ENCODE data around the gene CENPVL3.
"Not testable (repeated sequence)": the region's sequence is repeated elsewhere in the genome, so short reads cannot be mapped to it uniquely, and the experiment has no call there.

CENPVL3 gene

DNA sequence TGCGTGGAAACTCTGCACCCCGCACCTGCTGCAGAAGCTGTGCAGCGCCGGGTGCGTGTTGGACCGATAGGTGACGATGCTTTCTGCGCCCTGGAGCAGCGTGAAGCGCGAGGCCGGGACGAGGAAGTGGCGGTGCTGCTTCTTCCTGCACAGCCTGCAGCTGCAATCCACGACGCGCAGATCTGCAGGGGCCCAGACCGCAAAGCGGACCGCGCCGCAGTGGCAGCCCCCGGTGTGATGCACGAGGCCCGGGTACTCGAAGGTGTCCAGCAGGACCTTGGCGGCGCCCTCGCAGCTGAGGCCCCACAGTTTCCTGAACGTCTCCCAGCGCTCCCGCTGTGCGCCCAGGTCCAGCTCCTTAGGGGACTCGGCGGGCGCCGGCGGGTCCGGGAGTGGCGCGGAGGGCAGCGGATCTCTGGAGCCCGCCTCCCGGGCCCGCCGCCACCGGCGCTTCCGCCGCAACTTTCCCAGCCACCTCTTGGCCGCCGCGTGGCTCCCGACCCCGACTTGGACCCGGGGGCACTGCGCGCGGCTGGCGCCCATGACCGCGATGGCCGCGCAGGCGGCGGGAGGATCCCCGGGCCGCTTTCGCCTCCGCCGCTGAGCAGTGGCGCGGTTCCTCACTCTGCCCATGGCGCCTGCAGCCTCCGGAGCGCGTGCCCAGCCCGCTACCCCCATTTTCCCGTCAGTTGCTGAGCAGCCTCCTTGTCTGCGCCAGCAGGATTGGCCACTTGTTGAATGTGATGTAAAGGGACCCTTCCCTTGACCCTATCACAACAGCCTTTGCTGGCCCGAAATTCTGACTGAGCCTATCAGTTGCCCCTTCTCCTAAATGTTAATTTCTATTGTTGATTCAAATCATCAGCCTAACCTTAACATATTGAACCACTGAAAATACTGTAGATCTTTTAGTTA lies at the start of gene CENPVL3:
CENPVL3 (minus strand) TSS at position 672 of the 915 bp plus-strand sequence; CDS start at position 633, 39 bp downstream.
- DNase-seq (ENCODE audit: low spot score): not testable (repeated sequence)

DNA sequence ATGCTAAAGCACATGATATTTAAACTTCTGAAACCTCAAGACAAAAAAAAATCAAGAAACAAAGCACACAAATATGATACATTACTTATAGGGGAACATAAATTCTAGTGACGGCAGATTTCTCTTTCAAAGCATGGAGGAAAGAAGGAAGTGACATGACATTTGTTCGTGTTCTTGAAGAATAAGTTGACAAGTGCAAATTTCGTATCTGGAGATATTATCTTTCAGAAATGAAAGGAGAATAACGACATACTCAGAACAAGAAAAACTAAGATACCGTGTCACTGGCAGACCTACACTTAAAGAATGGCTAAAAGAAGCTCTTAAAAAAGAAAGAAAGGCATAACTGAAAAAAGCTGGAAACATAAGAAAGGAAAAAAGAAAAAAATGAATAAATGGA lies 47.3 kb upstream of the CENPVL3 start:
- DNase-seq (ENCODE audit: low spot score): no peak

DNA sequence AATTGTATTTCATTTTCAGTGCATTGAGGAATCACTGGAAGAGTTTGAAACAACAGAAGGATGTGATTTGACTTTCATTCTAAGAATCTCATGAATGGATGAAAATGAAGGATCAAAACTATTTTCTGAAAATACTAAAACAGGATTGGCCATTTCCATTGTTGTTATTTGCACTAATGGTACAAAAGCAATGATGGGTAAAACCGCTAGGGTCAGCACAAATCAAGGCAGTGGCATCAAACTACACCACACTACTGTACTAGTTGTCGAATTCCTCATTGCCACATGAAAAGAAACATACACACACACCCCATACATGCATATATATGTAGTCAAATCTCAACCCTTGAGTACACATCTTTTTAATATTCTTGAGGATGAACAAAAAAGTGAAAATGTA lies 24.7 kb upstream of the CENPVL3 start:
- DNase-seq (ENCODE audit: low spot score): no peak

DNA sequence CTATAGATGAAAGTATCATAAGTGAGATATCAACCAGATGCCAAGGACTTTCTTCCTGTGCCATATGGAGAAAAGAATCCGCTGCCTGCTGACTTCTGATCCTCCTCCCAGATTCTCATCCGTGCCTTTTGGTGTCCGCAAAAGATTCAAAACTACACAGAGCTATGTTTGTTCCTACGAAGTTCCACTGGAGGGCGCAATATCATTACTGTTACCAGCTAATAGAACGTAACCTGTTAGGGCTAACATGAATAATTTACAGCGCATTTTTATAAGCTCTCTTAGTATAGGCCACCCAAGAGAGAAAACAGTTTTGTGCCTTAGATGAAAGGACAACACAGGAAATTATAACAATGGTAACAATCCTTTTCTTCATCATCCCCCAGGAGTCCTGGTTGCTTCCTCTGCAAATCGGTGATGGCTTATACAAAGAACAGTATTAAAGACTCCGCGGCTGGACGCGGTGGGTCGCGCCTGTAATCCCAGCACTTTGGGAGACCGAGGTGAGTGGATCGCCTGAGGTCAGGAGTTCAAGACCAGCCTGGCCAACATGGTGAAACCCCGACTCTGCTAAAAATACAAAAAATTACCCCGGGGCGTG lies 22.8 kb upstream of the CENPVL3 start:
- no peak for DNase-seq (ENCODE audit: low spot score)

DNA sequence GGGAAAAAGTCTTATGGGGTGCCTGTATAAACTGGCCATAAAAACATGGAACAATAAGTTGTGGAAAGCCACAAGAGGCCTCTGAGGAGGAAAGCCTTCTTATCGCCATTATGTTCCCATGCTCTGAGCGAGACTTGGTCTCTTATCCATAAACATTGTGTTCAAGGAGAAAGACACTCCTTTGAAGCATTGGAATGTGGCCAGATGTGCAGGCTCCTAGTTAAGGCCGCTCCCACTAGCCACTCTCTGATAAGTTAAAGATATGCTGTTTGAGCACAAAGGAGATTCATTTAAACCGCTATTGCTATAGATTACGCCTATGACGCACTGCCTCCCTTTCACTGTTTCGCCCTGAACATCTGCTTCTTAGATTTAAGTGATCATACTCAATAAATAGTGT lies 17.8 kb upstream of the CENPVL3 start:
- DNase-seq (ENCODE audit: low spot score): not testable (repeated sequence)

DNA sequence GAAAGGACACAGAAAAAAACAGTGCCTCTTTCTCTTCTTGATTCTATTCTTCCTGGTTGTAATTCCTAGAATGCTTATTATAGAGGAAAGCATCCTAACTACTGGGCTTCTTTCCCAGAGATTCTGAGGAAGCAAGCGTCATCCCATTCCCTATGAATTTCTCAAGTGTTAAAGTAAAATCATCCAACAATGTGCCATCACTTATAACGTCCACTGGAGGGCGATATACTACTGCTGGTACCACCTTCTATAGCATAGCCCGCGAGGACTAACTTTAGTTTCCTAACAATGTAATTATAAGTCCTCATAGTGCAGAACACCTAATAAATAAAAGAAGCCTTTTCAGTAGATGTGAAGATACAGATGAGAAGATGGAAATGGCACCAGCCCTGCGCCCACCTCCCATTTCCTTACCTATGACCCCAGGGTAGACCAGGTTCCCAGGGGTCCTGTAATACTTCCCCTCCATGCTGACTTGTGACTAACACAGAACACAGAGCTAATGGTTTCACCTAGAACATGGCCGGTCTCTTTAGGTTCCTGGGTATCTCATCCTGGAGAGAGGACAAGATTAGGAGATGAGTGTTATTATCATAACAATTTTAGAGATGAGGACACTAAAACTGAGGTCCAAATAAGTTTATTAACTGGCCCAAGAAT lies 4.2 kb downstream of the CENPVL3 start:
- DNase-seq (ENCODE audit: low spot score): no peak

DNA sequence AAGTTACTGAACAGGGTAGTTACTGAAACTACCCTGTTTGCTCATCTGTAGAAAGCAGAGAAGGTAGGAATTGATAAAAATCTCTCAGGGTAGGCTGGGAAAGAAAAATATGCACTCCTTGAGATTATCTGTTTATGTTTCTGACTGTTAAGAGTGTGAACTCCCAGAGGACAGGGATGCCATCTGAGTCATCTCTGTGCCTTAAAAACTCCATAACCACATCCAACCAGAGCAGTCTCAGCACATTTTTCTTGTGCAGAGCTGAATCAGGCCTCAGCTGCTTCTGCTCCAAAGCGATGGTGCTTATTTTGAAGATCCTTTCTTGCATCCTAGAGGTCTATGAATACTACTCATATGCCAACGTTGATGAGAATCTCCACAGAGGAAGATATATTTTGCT lies 9.9 kb downstream of the CENPVL3 start:
- DNase-seq (ENCODE audit: low spot score): no peak

DNA sequence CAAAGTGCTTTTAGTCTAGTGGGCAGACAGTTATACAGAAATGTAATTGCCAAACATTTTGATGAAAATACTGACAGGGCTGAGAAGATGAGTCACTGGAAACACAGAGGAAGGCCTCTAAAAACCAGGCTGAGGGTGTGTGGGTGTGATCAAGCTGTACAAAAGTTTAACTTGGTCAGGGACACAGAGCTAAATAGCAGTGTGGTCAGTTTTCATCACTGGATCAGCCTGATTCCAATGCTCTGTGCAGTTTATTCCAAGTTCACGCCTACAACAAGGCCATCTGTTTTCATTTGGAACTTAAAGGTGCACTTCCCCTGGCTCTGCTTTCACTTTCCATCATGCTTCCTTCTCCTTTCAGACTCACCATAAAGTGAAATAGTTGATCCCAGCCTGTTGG lies 10.6 kb downstream of the CENPVL3 start:
- no peak for DNase-seq (ENCODE audit: low spot score)

DNA sequence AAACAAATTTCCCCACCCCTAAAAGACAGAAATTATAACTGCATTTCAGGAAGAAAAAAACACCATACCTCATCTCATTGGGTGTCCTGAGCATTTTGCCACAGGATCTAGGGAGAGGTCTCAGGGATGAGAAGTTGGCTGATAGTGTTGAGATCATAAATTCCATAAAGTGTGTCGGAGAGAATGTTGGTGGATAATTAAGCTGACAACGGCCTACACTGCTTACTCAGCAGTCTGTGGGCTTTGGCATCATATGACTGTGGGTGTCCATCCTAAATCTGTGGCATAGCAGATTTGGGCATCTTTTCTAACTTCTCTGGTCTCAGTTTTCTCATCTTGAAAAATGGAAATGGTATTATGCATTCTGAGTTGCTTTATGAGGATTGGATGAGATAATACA lies 12.3 kb downstream of the CENPVL3 start:
- DNase-seq (ENCODE audit: low spot score): no peak

DNA sequence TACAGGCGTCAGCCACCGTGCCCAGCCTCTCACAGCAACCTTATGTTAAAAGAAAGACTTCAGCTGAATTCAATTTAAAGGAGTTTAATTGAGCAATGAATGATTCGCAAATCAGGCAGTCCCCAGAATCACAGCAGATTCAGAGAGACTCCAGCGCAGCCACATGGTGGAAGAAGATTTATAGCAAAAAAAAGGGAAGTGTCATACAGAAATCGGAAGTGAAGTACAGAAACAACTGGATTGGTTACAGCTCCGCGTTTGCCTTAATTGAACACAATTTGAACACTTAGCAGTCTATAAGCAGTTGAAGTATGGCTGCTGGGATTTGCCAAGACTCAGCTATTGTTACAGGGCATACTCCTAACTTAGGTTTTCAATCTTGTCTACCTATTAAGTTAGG lies 19.8 kb downstream of the CENPVL3 start:
- DNase-seq (ENCODE audit: low spot score): no peak

DNA sequence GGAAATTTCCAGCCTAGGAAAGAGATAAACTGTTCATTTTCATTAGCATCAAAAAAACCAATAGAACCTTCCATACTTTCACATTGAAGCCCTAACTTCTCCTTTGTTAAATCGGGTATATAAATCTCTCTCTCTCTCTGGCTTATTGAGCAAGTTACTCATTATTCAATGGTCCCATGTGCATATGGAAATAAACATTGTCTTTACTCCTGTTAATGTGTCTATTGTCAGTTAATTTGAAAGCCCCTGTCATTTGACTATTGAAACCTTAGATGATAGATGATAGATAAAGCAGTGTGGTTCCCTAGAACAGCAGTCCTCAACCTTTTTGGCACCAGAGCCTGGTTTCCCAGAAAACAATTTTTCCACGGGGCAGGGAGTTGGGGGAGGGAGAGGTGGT lies 46.8 kb downstream of the CENPVL3 start:
- no peak for DNase-seq (ENCODE audit: low spot score)

DNA sequence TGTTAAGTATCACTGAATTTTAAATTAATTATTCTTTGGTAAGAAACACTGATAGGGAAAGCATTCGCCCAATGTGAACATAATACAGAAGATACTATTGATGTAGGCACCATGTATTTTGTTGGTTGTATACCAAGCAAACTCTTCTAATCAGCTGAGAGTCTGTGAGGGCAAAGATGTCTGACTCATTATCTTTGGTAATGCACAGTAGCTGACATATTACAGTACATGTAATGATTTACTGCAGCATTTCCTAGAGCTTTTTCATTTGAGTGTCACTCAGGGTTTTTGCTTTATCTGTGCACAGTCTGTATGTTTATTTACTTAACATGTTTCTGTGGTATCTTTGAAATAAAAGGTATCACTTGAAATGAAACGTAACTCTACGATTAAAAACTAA lies 49.2 kb downstream of the CENPVL3 start:
- DNase-seq (ENCODE audit: low spot score): no peak

DNA sequence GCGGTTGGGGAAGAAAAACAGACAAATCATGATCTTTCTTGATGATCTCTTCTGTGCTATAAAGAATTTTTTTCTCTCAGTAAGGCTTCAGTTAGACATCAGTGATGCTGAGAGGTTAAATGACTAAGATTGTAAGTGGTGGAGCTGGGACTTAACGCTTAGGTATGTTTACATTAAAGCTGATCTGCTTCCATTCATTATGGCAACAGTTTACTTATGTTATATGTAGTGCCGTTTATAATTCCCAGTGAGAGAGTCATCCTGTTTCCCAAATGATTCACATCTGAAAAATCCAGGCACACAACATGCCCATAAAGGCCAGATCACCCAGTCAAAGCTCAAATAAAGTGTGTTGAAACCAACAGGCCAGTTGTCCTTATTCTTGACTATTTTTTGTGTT lies 50.1 kb downstream of the CENPVL3 start:
- no peak for DNase-seq (ENCODE audit: low spot score)
